Neural progenitor cell (in vitro differentiated cells): ENCODE results near the gene JPT2. TPM values are rescaled to one million over a fixed set of nuclear protein-coding genes. Genes with fewer than 3 reads are reported as not detected.
A peak's percentile ranks its signal among the peaks of the same experiment; 100 is the strongest.

Experiments
- DNase-seq: peaks from one replicate; pipeline ENCODE4 v3.0.0-alpha.2; 2016; ENCODE audit warnings: low spot score
- H2AFZ ChIP-seq: fragments of 200-600 bp; sonication (generic); replicated peaks from 2 replicates; pipeline ENCODE4 v1.6.1; 2016; ENCODE audit warnings: antibody characterized with exemption
- H3F3A ChIP-seq: fragments of 200-600 bp; sonication (generic); 2 replicates; pipeline ENCODE4 v1.6.1; 2016; ENCODE audit warnings: antibody characterized with exemption, low read depth
- H3K27ac ChIP-seq: fragments of 200-600 bp; sonication (generic); 2 replicates; pipeline ENCODE4 v1.5.1; 2016; ENCODE audit warnings: mild to moderate bottlenecking
- H3K27me3 ChIP-seq: fragments of 200-600 bp; sonication (generic); 2 replicates; pipeline ENCODE4 v1.6.1; 2016; ENCODE audit warnings: mild to moderate bottlenecking, moderate library complexity
- H3K36me3 ChIP-seq: fragments of 200-600 bp; sonication (generic); 2 replicates; pipeline ENCODE4 v1.5.1; 2016
- H3K4me1 ChIP-seq: fragments of 200-600 bp; sonication (generic); 2 replicates; pipeline ENCODE4 v1.6.1; 2016; ENCODE audit warnings: mixed run types
- H3K4me2 ChIP-seq: fragments of 200-600 bp; sonication (generic); 2 replicates; pipeline ENCODE4 v1.6.1; 2016
- H3K4me3 ChIP-seq: fragments of 200-600 bp; sonication (generic); 2 replicates; pipeline ENCODE4 v1.5.1; 2016
- H3K79me2 ChIP-seq: fragments of 200-600 bp; sonication (generic); 2 replicates; pipeline ENCODE4 v1.6.1; 2016; ENCODE audit warnings: low read depth
- H3K9ac ChIP-seq: fragments of 200-600 bp; sonication (generic); 2 replicates; pipeline ENCODE4 v1.6.1; 2016
- H3K9me3 ChIP-seq: fragments of 200-600 bp; sonication (generic); 2 replicates; pipeline ENCODE4 v1.5.1; 2016; ENCODE audit warnings: low read depth
- H4K20me1 ChIP-seq: fragments of 200-600 bp; sonication (generic); 2 replicates; pipeline ENCODE4 v1.6.1; 2016; ENCODE audit warnings: low read depth
- H3K27ac Mint-ChIP-seq: 3 replicates; pipeline ENCODE4 v1.8.0; 2021; ENCODE audit warnings: mixed read lengths
- H3K27me3 Mint-ChIP-seq: 2 replicates; pipeline ENCODE4 v1.8.0; 2022; ENCODE audit warnings: low read depth, mild to moderate bottlenecking, inconsistent platforms, moderate library complexity, mixed read lengths; ENCODE audit not compliant: insufficient read depth
- H3K36me3 Mint-ChIP-seq: 3 replicates; pipeline ENCODE4 v1.8.0; 2021; ENCODE audit warnings: mixed read lengths
- H3K4me1 Mint-ChIP-seq: 3 replicates; pipeline ENCODE4 v1.8.0; 2021; ENCODE audit warnings: mixed read lengths
- H3K4me3 Mint-ChIP-seq: 3 replicates; pipeline ENCODE4 v1.8.0; 2021; ENCODE audit warnings: mild to moderate bottlenecking, moderate library complexity, mixed read lengths
- H3K9me3 Mint-ChIP-seq: 3 replicates; pipeline ENCODE4 v1.8.0; 2020; ENCODE audit warnings: mixed read lengths
- CTCF ChIP-seq: fragments of 200-600 bp; sonication (generic); IDR thresholded peaks from 2 replicates; pipeline ENCODE4 v1.5.1; 2017; ENCODE audit warnings: antibody characterized with exemption, mild to moderate bottlenecking
- EZH2 ChIP-seq: fragments of 200-600 bp; sonication (generic); IDR thresholded peaks from 2 replicates; pipeline ENCODE4 v1.6.1; 2017; ENCODE audit warnings: antibody characterized with exemption, mild to moderate bottlenecking, moderate library complexity
- EZH2phosphoT487 ChIP-seq: fragments of 200-600 bp; sonication (generic); IDR thresholded peaks from 2 replicates; pipeline ENCODE4 v1.6.1; 2017; ENCODE audit warnings: antibody characterized with exemption
- total RNA-seq: library from RNA; depleted of rRNA; stranded (reverse); fragments of >200 nt; gene quantifications from 2 replicates; pipeline ENCODE4 v1.2.3, GENCODE V29; 2015; ENCODE audit warnings: low replicate concordance

JPT2 gene
- total RNA-seq, 1 donor from 2014 or later, result 187 TPM

GRCh38 chr16:1723450-1724147, 45.5 kb downstream of the JPT2 start:
- Histone ChIP-seq H2AFZ (no peak overlapping the region), H3K79me2 (peaks cover 8% of the 10 kb centered on the region), H3K4me3 (no peak overlapping the region), H3K9me3 (no peaks in the 10 kb centered on the region), H3K9ac (no peak overlapping the region), H3K36me3 (no peaks in the 10 kb centered on the region), H3K27me3 (no peaks in the 10 kb centered on the region), H3F3A (peaks cover 3% of the 10 kb centered on the region), H3K4me1 (no peaks in the 10 kb centered on the region), H4K20me1 (peaks cover 6% of the 10 kb centered on the region), H3K27ac (no peak overlapping the region), H3K4me2 (no peak overlapping the region)
- Mint-ChIP-seq H3K4me1 (peaks cover 7% of the 10 kb centered on the region), H3K27me3 (peaks cover 2% of the 10 kb centered on the region), H3K36me3 (peaks cover 12% of the 10 kb centered on the region), H3K9me3 (no peaks in the 10 kb centered on the region), H3K27ac (no peak overlapping the region), H3K4me3 (no peak overlapping the region)
- peak; percentile 77 for TF ChIP-seq CTCF
- TF ChIP-seq EZH2, result no peak
- DNase-seq, result peak; percentile 47

GRCh38 chr16:1724491-1724890, 46.4 kb downstream of the JPT2 start:
- Histone ChIP-seq H3K9me3 (no peaks in the 10 kb centered on the region), H3K27me3 (no peaks in the 10 kb centered on the region), H3K79me2 (peaks cover 8% of the 10 kb centered on the region), H3K9ac (no peak overlapping the region), H3K4me1 (no peaks in the 10 kb centered on the region), H3K4me3 (no peak overlapping the region), H3K36me3 (no peaks in the 10 kb centered on the region), H4K20me1 (peaks cover 8% of the 10 kb centered on the region), H3F3A (peaks cover 3% of the 10 kb centered on the region), H3K4me2 (no peak overlapping the region), H3K27ac (no peak overlapping the region), H2AFZ (no peak overlapping the region)
- Mint-ChIP-seq H3K4me3 (no peak overlapping the region), H3K27ac (no peak overlapping the region), H3K36me3 (peaks cover 12% of the 10 kb centered on the region), H3K4me1 (peaks cover 7% of the 10 kb centered on the region), H3K9me3 (no peaks in the 10 kb centered on the region), H3K27me3 (peaks cover 2% of the 10 kb centered on the region)
- no peak for TF ChIP-seq CTCF
- TF ChIP-seq EZH2phosphoT487, result no peak
- no peak for TF ChIP-seq EZH2
- DNase-seq, result no peak

GRCh38 chr16:1726661-1727502, 48.8 kb downstream of the JPT2 start:
- H3F3A ChIP-seq, result peaks cover 3% of the 10 kb centered on the region
- H3K4me1 ChIP-seq, result no peaks in the 10 kb centered on the region
- no peak for DNase-seq
- TF ChIP-seq EZH2phosphoT487 (no peak), EZH2 (no peak), CTCF (no peak)
- no peaks in the 10 kb centered on the region for H3K36me3 ChIP-seq
- H3K36me3 Mint-ChIP-seq, result peaks cover 13% of the 10 kb centered on the region
- H4K20me1 ChIP-seq, result peaks cover 8% of the 10 kb centered on the region
- H3K4me1 Mint-ChIP-seq, result peaks cover 7% of the 10 kb centered on the region
- peak overlapping the region; percentile 34 for H3K27ac Mint-ChIP-seq
- H2AFZ ChIP-seq, result no peak overlapping the region
- no peak overlapping the region for H3K4me2 ChIP-seq
- H3K27me3 Mint-ChIP-seq, result no peaks in the 10 kb centered on the region
- no peak overlapping the region for H3K27ac ChIP-seq
- H3K4me3 Mint-ChIP-seq, result no peak overlapping the region
- H3K79me2 ChIP-seq, result peaks cover 8% of the 10 kb centered on the region
- H3K9ac ChIP-seq, result no peak overlapping the region
- H3K4me3 ChIP-seq, result no peak overlapping the region
- H3K9me3 ChIP-seq, result no peaks in the 10 kb centered on the region
- H3K27me3 ChIP-seq, result no peaks in the 10 kb centered on the region
- H3K9me3 Mint-ChIP-seq, result no peaks in the 10 kb centered on the region
